HCT116 (cell line): ENCODE results near the gene VSIG4. TPM values are rescaled to one million over a fixed set of nuclear protein-coding genes. Genes with fewer than 3 reads are reported as not detected.

Experiments used
- ATAC-seq: fragments of 200-7000 bp; cut with Tn5 transposase; 2 replicates; pipeline ENCODE4 v1.9.1; 2020; ENCODE audit warnings: mild to moderate bottlenecking, moderate library complexity
- BruUV-seq: library from RNA; stranded (reverse); fragments of 400-500 nt; replicated peaks from 2 replicates; lab custom pipeline; 2021; lab: Mats Ljungman, UMichigan
- CTCF ChIA-PET: fragments of 300-600 bp; sonication (Branson Sonifier 250); formaldehyde crosslinking; loops from one replicate; lab custom pipeline; 2021; ENCODE audit warnings: antibody characterized with exemption; lab: Charles Lee
- POLR2A ChIA-PET: fragments of 300-600, 350-600 bp; sonication (Branson Sonifier 250); formaldehyde crosslinking; loops from one replicate; lab custom pipeline; 2021; ENCODE audit warnings: antibody characterized with exemption; lab: Charles Lee
- RAD21 ChIA-PET, 2 experiments: fragments of 300-600 bp; sonication (Branson Sonifier 250); formaldehyde crosslinking; loops; one replicate each; lab custom pipeline; 2023; ENCODE audit warnings: low total read pairs in 2 of 2; ENCODE audit not compliant: uncharacterized antibody in 2 of 2, unreplicated experiment in 2 of 2, low non-redundant PET in 1 of 2; lab: Charles Lee
- DNase-seq: peaks from one replicate; pipeline ENCODE4 v3.0.0-alpha.2; 2010; ENCODE audit warnings: low read depth, low spot score
- H2AFZ ChIP-seq: fragments of 200-600 bp; shearing (Covaris generic), sonication (generic); 2 replicates; pipeline ENCODE4 v1.6.1; 2017; ENCODE audit warnings: low read depth, mixed run types, mixed read lengths, antibody characterized with exemption, low read length; ENCODE audit not compliant: poor library complexity, severe bottlenecking
- H3K27ac ChIP-seq: 2 replicates; pipeline ENCODE4 v1.5.1; 2012; ENCODE audit warnings: low read depth, low read length
- H3K27me3 ChIP-seq: fragments of 200-600 bp; sonication (generic); 2 replicates; pipeline ENCODE4 v1.6.1; 2016; ENCODE audit warnings: mixed run types, low read length, mixed read lengths; ENCODE audit not compliant: insufficient read depth
- H3K36me3 ChIP-seq, 2 experiments: fragments of 200-500 bp in 1 of 2; fragments of 200-600 bp in 1 of 2; sonication (Bioruptor generic) in 1 of 2; sonication (generic) in 1 of 2; 2 replicates each; pipeline versions ENCODE4 v1.5.1 to v1.6.1; 2014 to 2016; ENCODE audit warnings: low read length in 2 of 2, inconsistent platforms in 1 of 2, mixed read lengths in 1 of 2, mixed run types in 1 of 2; ENCODE audit not compliant: insufficient read depth in 2 of 2, control insufficient read depth in 1 of 2
- H3K4me1 ChIP-seq, 2 experiments: fragments of 200-600 bp in 1 of 2; sonication (generic) in 1 of 2; 2 replicates each; pipeline versions ENCODE4 v1.5.1 to v1.6.1; 2012 to 2017; ENCODE audit warnings: low read length in 2 of 2, inconsistent platforms in 1 of 2, mild to moderate bottlenecking in 1 of 2, mixed read lengths in 1 of 2, mixed run types in 1 of 2, moderate library complexity in 1 of 2; ENCODE audit not compliant: insufficient read depth in 2 of 2, control insufficient read depth in 1 of 2
- H3K4me2 ChIP-seq: fragments of 200-600 bp; sonication (generic); 2 replicates; pipeline ENCODE4 v1.6.1; 2017; ENCODE audit warnings: mixed run types, low read length, mixed read lengths
- H3K4me3 ChIP-seq, 2 experiments: fragments of 200-600 bp in 1 of 2; sonication (generic) in 1 of 2; replicated peaks in 1 of 2; 2 replicates each; pipeline ENCODE4 v1.5.1; 2011 to 2016; ENCODE audit warnings: low read length in 2 of 2, control low read depth in 1 of 2, low read depth in 1 of 2, mild to moderate bottlenecking in 1 of 2, mixed read lengths in 1 of 2, mixed run types in 1 of 2
- H3K79me2 ChIP-seq: fragments of 200-600 bp; sonication (generic); 2 replicates; pipeline ENCODE4 v1.6.1; 2017; ENCODE audit warnings: mild to moderate bottlenecking, mixed run types, low read length, moderate library complexity, mixed read lengths; ENCODE audit not compliant: insufficient read depth
- H3K9ac ChIP-seq: fragments of 200-600 bp; sonication (generic); 2 replicates; pipeline ENCODE4 v1.6.1; 2016; ENCODE audit warnings: low read length, mixed read lengths
- H3K9me2 ChIP-seq: fragments of 200-600 bp; sonication (generic), shearing (Covaris generic); 2 replicates; pipeline ENCODE4 v1.6.1; 2017; ENCODE audit warnings: mixed run types, mild to moderate bottlenecking, moderate library complexity; ENCODE audit not compliant: insufficient read depth
- H3K9me3 ChIP-seq, 2 experiments: fragments of 200-500 bp in 1 of 2; fragments of 200-600 bp in 1 of 2; sonication (Bioruptor generic) in 1 of 2; sonication (generic) in 1 of 2; 2 replicates each; pipeline ENCODE4 v1.6.1; 2014 to 2017; ENCODE audit warnings: low read length in 2 of 2, mixed read lengths in 2 of 2, inconsistent platforms in 1 of 2, low read depth in 1 of 2, mild to moderate bottlenecking in 1 of 2, mixed run types in 1 of 2, moderate library complexity in 1 of 2; ENCODE audit not compliant: control insufficient read depth in 1 of 2, insufficient read depth in 1 of 2
- H4K20me1 ChIP-seq: fragments of 200-600 bp; sonication (generic), shearing (Covaris generic); 2 replicates; pipeline ENCODE4 v1.6.1; 2017; ENCODE audit warnings: mixed run types, mild to moderate bottlenecking, moderate library complexity; ENCODE audit not compliant: insufficient read depth
- CEBPB ChIP-seq: IDR thresholded peaks from 2 replicates; pipeline ENCODE4 v1.6.1; 2012; ENCODE audit warnings: low read depth
- EGR1 ChIP-seq: IDR thresholded peaks from 2 replicates; pipeline ENCODE4 v1.6.1; 2012; ENCODE audit warnings: low read depth
- ELF1 ChIP-seq: IDR thresholded peaks from 2 replicates; pipeline ENCODE4 v1.6.1; 2012; ENCODE audit warnings: low read depth, borderline replicate concordance
- EZH2 ChIP-seq: fragments of 200-600 bp; sonication (generic); IDR thresholded peaks from 2 replicates; pipeline ENCODE4 v1.6.1; 2017; ENCODE audit warnings: antibody characterized with exemption, mixed run types
- EZH2phosphoT487 ChIP-seq: fragments of 200-600 bp; IDR thresholded peaks from 2 replicates; pipeline ENCODE4 v1.6.1; 2018; ENCODE audit warnings: antibody characterized with exemption, borderline replicate concordance
- POLR2A ChIP-seq: IDR thresholded peaks from 2 replicates; pipeline ENCODE4 v1.7.0; 2011; ENCODE audit warnings: borderline replicate concordance; ENCODE audit not compliant: insufficient read depth, insufficient read length; ENCODE audit errors: extremely low read depth
- RAD21 ChIP-seq: IDR thresholded peaks from 2 replicates; pipeline ENCODE4 v1.6.1; 2012; ENCODE audit warnings: low read depth, mild to moderate bottlenecking
- SP1 ChIP-seq: IDR thresholded peaks from 2 replicates; pipeline ENCODE4 v1.6.1; 2012; ENCODE audit warnings: low read depth
- SRF ChIP-seq: IDR thresholded peaks from 2 replicates; pipeline ENCODE4 v1.6.1; 2012; ENCODE audit warnings: low read depth
- TCF7L2 ChIP-seq: IDR thresholded peaks from 2 replicates; pipeline ENCODE4 v1.7.0; 2011; ENCODE audit warnings: borderline replicate concordance, inconsistent platforms; ENCODE audit not compliant: insufficient read depth, insufficient read length; ENCODE audit errors: extremely low read depth
- YY1 ChIP-seq: IDR thresholded peaks from 2 replicates; pipeline ENCODE4 v1.6.1; 2011; ENCODE audit warnings: low read length, low read depth, moderate library complexity, mild to moderate bottlenecking; ENCODE audit not compliant: insufficient replicate concordance; ENCODE audit errors: extremely low read depth
- ZFX ChIP-seq: fragments of 450-650 bp; IDR thresholded peaks from 2 replicates; pipeline ENCODE4 v1.6.1; 2017
- intact Hi-C: fragments of 100-400 bp; cut with micrococcal nuclease; formaldehyde crosslinking; loops from 2 replicates; pipeline ENCODE4 v1.10.0; 2022
- total RNA-seq: library from RNA; stranded (reverse); gene quantifications from one replicate; pipeline ENCODE4 v1.2.1, GENCODE V29; 2021; ENCODE audit not compliant: unreplicated experiment
- TF ChIP-seq, protein P1 (sequence below): IDR thresholded peaks from 2 replicates; pipeline ENCODE4 v1.6.1; 2012
- TF ChIP-seq, protein P2 (sequence below): IDR thresholded peaks from 2 replicates; pipeline ENCODE4 v1.6.1; 2012; ENCODE audit warnings: low read depth
- TF ChIP-seq, protein P3 (sequence below), 3 experiments: fragments of 200-600 bp in 1 of 3; sonication (generic) in 1 of 3; IDR thresholded peaks in 2 of 3; conservative IDR thresholded peaks in 1 of 3; 2 replicates each; pipeline ENCODE4 v1.5.1; 2012 to 2017; ENCODE audit warnings: low read depth in 2 of 3, low read length in 2 of 3, antibody characterized with exemption in 1 of 3, borderline replicate concordance in 1 of 3, control low read depth in 1 of 3, mild to moderate bottlenecking in 1 of 3, mixed read lengths in 1 of 3, mixed run types in 1 of 3, moderate library complexity in 1 of 3; ENCODE audit not compliant: insufficient read depth in 1 of 3

The VSIG4 gene
- total RNA-seq, 1 experiment from 2014 or later = 0.59 TPM

DNA sequence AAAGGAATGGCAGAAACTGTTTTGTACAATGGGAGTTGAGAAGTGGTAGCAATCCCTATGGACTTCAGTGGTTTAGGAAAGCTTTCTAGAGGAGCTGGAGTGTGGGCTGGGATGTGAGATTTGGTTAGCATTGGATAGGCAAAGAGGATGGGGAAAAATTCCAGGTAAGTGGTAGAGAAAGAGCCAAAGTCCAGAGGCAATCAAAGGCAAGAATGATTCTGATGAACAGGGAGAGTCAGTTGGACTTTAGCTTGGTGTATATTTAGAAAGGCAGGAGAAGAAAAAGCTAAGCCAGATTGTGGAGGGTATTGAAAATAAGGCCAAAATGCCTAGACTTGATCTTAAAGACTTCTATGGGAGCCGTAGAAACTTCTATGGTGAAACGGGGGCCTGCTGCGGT, 3.7 kb upstream of the VSIG4 start:
- Histone ChIP-seq H3K27ac (no peak overlapping the region), H3K4me1 (no peaks in the 10 kb centered on the region), H3K27me3 (no peaks in the 10 kb centered on the region), H4K20me1 (no peaks in the 10 kb centered on the region), H3K36me3 (no peaks in the 10 kb centered on the region), H3K4me2 (no peak overlapping the region), H3K79me2 (no peaks in the 10 kb centered on the region), H3K9me2 (no peaks in the 10 kb centered on the region), H3K9ac (no peak overlapping the region), H2AFZ (no peak overlapping the region), H3K4me3 (no peak overlapping the region), H3K9me3 (no peaks in the 10 kb centered on the region)
- POLR2A ChIA-PET = no interaction called here
- intact Hi-C loops = no loop called here
- CTCF ChIA-PET = no interaction called here
- RAD21 ChIA-PET = no interaction called here
- TF ChIP-seq EGR1 (no peak), SRF (no peak), SP1 (no peak), TCF7L2 (no peak), EZH2phosphoT487 (no peak), CEBPB (no peak), YY1 (no peak), ZFX (no peak), RAD21 (no peak), ELF1 (no peak), POLR2A (no peak), EZH2 (no peak)
- TF ChIP-seq, protein P1, sequence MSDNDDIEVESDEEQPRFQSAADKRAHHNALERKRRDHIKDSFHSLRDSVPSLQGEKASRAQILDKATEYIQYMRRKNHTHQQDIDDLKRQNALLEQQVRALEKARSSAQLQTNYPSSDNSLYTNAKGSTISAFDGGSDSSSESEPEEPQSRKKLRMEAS = no peak
- TF ChIP-seq, protein P2, sequence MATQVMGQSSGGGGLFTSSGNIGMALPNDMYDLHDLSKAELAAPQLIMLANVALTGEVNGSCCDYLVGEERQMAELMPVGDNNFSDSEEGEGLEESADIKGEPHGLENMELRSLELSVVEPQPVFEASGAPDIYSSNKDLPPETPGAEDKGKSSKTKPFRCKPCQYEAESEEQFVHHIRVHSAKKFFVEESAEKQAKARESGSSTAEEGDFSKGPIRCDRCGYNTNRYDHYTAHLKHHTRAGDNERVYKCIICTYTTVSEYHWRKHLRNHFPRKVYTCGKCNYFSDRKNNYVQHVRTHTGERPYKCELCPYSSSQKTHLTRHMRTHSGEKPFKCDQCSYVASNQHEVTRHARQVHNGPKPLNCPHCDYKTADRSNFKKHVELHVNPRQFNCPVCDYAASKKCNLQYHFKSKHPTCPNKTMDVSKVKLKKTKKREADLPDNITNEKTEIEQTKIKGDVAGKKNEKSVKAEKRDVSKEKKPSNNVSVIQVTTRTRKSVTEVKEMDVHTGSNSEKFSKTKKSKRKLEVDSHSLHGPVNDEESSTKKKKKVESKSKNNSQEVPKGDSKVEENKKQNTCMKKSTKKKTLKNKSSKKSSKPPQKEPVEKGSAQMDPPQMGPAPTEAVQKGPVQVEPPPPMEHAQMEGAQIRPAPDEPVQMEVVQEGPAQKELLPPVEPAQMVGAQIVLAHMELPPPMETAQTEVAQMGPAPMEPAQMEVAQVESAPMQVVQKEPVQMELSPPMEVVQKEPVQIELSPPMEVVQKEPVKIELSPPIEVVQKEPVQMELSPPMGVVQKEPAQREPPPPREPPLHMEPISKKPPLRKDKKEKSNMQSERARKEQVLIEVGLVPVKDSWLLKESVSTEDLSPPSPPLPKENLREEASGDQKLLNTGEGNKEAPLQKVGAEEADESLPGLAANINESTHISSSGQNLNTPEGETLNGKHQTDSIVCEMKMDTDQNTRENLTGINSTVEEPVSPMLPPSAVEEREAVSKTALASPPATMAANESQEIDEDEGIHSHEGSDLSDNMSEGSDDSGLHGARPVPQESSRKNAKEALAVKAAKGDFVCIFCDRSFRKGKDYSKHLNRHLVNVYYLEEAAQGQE = no peak
- TF ChIP-seq, protein P3, sequence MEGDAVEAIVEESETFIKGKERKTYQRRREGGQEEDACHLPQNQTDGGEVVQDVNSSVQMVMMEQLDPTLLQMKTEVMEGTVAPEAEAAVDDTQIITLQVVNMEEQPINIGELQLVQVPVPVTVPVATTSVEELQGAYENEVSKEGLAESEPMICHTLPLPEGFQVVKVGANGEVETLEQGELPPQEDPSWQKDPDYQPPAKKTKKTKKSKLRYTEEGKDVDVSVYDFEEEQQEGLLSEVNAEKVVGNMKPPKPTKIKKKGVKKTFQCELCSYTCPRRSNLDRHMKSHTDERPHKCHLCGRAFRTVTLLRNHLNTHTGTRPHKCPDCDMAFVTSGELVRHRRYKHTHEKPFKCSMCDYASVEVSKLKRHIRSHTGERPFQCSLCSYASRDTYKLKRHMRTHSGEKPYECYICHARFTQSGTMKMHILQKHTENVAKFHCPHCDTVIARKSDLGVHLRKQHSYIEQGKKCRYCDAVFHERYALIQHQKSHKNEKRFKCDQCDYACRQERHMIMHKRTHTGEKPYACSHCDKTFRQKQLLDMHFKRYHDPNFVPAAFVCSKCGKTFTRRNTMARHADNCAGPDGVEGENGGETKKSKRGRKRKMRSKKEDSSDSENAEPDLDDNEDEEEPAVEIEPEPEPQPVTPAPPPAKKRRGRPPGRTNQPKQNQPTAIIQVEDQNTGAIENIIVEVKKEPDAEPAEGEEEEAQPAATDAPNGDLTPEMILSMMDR (IDR thresholded peaks at IDR 0.05 in 2 of 3, conservative IDR thresholded peaks at IDR 0.05 in 1 of 3; ENCODE audit: borderline replicate concordance in 1 of 3, insufficient read depth in 1 of 3, low read depth in 2 of 3, low read length in 2 of 3) = no peak
- DNase-seq (no peak), ATAC-seq (no peak)
- no TSS peak for BruUV-seq
